ENCODE measurements around the gene GARIN3.

Gene GARIN3

GRCh38 chr5:157177953-157178352, 11.9 kb upstream of the GARIN3 start:
- no peak overlapping the region for H3K4me3 ChIP-seq (ENCODE audit: low read depth, low read length)
- no peak for DNase-seq (ENCODE audit: low read depth)
- TF ChIP-seq CTCF (IDR thresholded peaks at IDR 0.05; ENCODE audit: low read depth, low read length), result no peak
- no peak for TF ChIP-seq MYC (IDR thresholded peaks at IDR 0.05; ENCODE audit: low read depth, low read length)
- TF ChIP-seq, protein P1, sequence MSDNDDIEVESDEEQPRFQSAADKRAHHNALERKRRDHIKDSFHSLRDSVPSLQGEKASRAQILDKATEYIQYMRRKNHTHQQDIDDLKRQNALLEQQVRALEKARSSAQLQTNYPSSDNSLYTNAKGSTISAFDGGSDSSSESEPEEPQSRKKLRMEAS (IDR thresholded peaks at IDR 0.05; ENCODE audit: low read depth, low read length), result no peak
- TF ChIP-seq POLR2A (IDR thresholded peaks at IDR 0.05; ENCODE audit: extremely low read depth, insufficient read length), result no peak

- DNase-seq (ENCODE audit: low read depth), result no peak
- no peak for TF ChIP-seq MYC (IDR thresholded peaks at IDR 0.05; ENCODE audit: low read depth, low read length)
- TF ChIP-seq, protein P1 (IDR thresholded peaks at IDR 0.05; ENCODE audit: low read depth, low read length), result no peak
- TF ChIP-seq POLR2A (IDR thresholded peaks at IDR 0.05; ENCODE audit: extremely low read depth, insufficient read length), result no peak
- no peak for TF ChIP-seq CTCF (IDR thresholded peaks at IDR 0.05; ENCODE audit: low read depth, low read length)
- no peak overlapping the region for H3K4me3 ChIP-seq (ENCODE audit: low read depth, low read length)
These were observed 9.1 kb upstream of the GARIN3 start for GRCh38 chr5:157175071-157175612.

DNA sequence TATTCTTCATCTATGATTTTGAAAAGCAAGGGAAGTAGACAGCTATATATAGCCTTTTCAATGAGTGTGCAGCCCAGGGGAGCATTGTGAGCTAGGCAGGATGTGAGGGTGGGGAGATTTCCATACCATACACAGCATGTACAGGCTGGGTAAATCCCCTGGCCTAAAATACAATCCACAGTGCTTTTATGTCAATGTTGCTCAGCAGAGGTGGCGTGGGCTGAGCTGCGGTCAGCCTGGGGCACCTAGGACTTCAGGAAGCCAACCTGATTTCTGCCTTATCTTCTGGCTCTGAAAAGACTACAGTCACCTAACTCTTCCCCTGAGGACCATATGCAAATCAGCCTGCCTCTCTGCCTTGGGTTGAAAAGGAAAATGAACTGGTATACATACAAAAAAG, 6.3 kb upstream of the GARIN3 start:
- no peak for DNase-seq (ENCODE audit: low read depth)
- TF ChIP-seq, protein P1 (IDR thresholded peaks at IDR 0.05; ENCODE audit: low read depth, low read length), result no peak
- TF ChIP-seq CTCF (IDR thresholded peaks at IDR 0.05; ENCODE audit: low read depth, low read length) (no peak), MYC (IDR thresholded peaks at IDR 0.05; ENCODE audit: low read depth, low read length) (no peak), POLR2A (IDR thresholded peaks at IDR 0.05; ENCODE audit: extremely low read depth, insufficient read length) (no peak)
- H3K4me3 ChIP-seq (ENCODE audit: low read depth, low read length), result no peak overlapping the region

DNA sequence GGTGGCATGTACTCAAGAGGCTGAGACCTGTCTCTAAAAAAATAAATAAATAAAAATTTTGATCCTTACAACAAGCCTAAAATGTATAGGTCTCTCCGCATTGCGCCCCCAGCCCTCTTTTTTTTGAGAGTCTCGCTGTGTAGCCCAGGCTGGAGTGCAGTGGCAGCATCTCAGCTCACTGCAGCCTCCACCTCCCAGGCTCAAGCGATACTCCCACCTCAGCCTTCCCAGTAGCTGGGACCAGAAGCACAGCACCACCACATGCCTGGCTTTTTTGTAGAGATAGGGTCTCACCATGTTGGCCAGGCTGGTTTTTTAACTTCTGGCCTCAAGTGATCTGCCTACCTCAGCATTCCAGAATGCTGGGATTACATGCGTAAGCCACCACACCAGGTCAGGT, 2.2 kb upstream of the GARIN3 start:
- no peak for DNase-seq (ENCODE audit: low read depth)

GRCh38 chr5:157167214-157167621, 1.2 kb upstream of the GARIN3 start:
- DNase-seq (ENCODE audit: low read depth), result no peak
- H3K4me3 ChIP-seq (ENCODE audit: low read depth, low read length), result no peak overlapping the region
- TF ChIP-seq, protein P1 (IDR thresholded peaks at IDR 0.05; ENCODE audit: low read depth, low read length), result no peak
- TF ChIP-seq MYC (IDR thresholded peaks at IDR 0.05; ENCODE audit: low read depth, low read length) (no peak), POLR2A (IDR thresholded peaks at IDR 0.05; ENCODE audit: extremely low read depth, insufficient read length) (no peak), CTCF (IDR thresholded peaks at IDR 0.05; ENCODE audit: low read depth, low read length) (no peak)

More for the DNA sequence above, 2.2 kb upstream of the GARIN3 start:
- TF ChIP-seq CTCF (IDR thresholded peaks at IDR 0.05; ENCODE audit: low read depth, low read length) (no peak), POLR2A (IDR thresholded peaks at IDR 0.05; ENCODE audit: extremely low read depth, insufficient read length) (no peak), MYC (IDR thresholded peaks at IDR 0.05; ENCODE audit: low read depth, low read length) (no peak)
- TF ChIP-seq, protein P1 (IDR thresholded peaks at IDR 0.05; ENCODE audit: low read depth, low read length), result no peak
- no peak overlapping the region for H3K4me3 ChIP-seq (ENCODE audit: low read depth, low read length)

Data from NB4 (cell line).